Cerebellar nuclear complex (tissue), 1 donor: ENCODE measurements around the gene TRIP6.

Source experiments
- DNase-seq, 2 experiments: peaks; one replicate each; lab custom pipeline; 2025; lab: John Stamatoyannopoulos, UW

The TRIP6 gene

GRCh38 chr7:100867040-100867775 lies at the start of gene TRIP6:
Gene TRIP6, plus strand, starts transcription at chr7:100867387. Its CDS starts 111 bp downstream, at chr7:100867498.
- no peak for DNase-seq

- DNase-seq, result no peak
These were observed 48.8 kb upstream of the TRIP6 start for GRCh38 chr7:100818366-100818765.

GRCh38 chr7:100818825-100819224 lies 48.4 kb upstream of the TRIP6 start:
- no peak for DNase-seq

GRCh38 chr7:100819586-100819985 lies 47.6 kb upstream of the TRIP6 start:
- no peak for DNase-seq

GRCh38 chr7:100822236-100823139 lies 44.7 kb upstream of the TRIP6 start:
- DNase-seq, result no peak

GRCh38 chr7:100823140-100823525 lies 44.1 kb upstream of the TRIP6 start:
- no peak for DNase-seq

- DNase-seq, result no peak
These were observed 43.7 kb upstream of the TRIP6 start for GRCh38 chr7:100823534-100823933.

- no peak for DNase-seq
These were observed 42.5 kb upstream of the TRIP6 start for GRCh38 chr7:100824499-100825214.

GRCh38 chr7:100825215-100825671 lies 41.9 kb upstream of the TRIP6 start:
- no peak for DNase-seq

- DNase-seq, result no peak
These were observed 41.3 kb upstream of the TRIP6 start for GRCh38 chr7:100825751-100826513.

- DNase-seq, result no peak
These were observed 40.5 kb upstream of the TRIP6 start for GRCh38 chr7:100826514-100827329.

- DNase-seq, result no peak
These were observed 39.6 kb upstream of the TRIP6 start, which contains the start of gene EPHB4 for GRCh38 chr7:100827330-100828226. Gene EPHB4, minus strand, starts transcription at chr7:100827523. Its CDS starts 493 bp downstream, at chr7:100827030.

- DNase-seq, result no peak
These were observed 38.0 kb upstream of the TRIP6 start for GRCh38 chr7:100829150-100829716.

GRCh38 chr7:100830396-100830795 lies 36.8 kb upstream of the TRIP6 start:
- DNase-seq, result no peak

GRCh38 chr7:100832281-100832633 lies 34.9 kb upstream of the TRIP6 start:
- no peak for DNase-seq

GRCh38 chr7:100835903-100836811 lies 31.0 kb upstream of the TRIP6 start:
- DNase-seq, result no peak

- no peak for DNase-seq
These were observed 30.4 kb upstream of the TRIP6 start for GRCh38 chr7:100836812-100837098.

GRCh38 chr7:100837099-100837836 lies 29.9 kb upstream of the TRIP6 start:
- DNase-seq, result peak; percentile 37 to 77
